ENCODE results near the gene DERA.

GRCh38 chr12:15863372-15863771 lies 47.8 kb upstream of the DERA start:
- TF ChIP-seq CTCF (IDR thresholded peaks at IDR 0.05) (no peak), POLR2A (IDR thresholded peaks at IDR 0.05) (no peak), POLR2AphosphoS5 (IDR thresholded peaks at IDR 0.05) (no peak)

Measured in breast epithelium (tissue), 3 donors.